Measurements from ENCODE around the gene GALNT2. TPM values are rescaled to one million over a fixed set of nuclear protein-coding genes. Genes with fewer than 3 reads are reported as not detected.

GALNT2 gene
- total and polyA plus RNA-seq, 2 experiments from 2014 or later, result 17.8 to 48.3 TPM

DNA sequence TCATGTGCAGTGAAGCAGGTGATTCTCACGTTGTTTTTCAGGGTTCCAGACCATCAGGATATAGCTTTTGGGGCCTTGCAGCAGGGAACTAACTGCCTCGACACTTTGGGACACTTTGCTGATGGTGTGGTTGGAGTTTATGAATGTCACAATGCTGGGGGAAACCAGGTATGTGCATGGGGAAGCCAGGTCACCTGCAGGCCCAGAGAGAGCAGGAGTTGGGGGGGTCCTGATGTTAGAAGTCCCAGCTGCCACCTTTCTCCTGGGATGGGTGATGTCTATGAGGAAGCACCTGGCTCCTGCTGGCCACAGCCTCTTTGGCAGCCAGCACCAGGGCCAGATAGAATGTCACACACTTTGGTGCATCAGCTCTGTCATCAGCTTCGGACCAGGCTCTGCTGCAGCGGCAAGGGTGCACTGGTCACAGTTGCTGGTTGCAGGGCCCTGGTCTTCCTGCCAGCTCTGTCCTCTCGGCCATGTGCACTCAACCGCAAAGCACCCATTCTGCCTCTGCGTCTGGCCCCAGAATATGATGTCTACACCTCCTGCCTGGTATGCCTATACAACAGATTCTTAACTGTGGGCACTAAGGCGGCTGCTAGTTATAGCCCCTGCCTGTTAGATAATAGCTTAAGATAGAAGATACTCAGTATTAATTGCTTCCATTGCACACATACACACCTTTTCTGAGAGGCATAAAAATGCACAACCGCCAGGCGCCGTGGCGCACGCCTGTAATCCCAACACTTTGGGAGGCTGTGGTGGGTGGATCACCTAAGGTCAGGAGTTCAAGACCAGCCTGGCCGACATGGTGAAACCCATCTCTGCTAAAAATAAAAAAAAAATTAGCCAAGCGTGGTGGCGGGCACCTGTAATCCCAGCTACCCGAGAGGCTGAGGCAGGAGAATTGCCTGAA is 198.4 kb downstream of the GALNT2 start:
- H3K9me3 Mint-ChIP-seq, result no peaks in the 10 kb centered on the region
- Histone ChIP-seq H3K27me3 (ENCODE audit: insufficient read depth) (no peaks in the 10 kb centered on the region), H3K79me2 (replicated peaks; ENCODE audit: insufficient read depth) (no peaks in the 10 kb centered on the region)

More for the DNA sequence above, 198.4 kb downstream of the GALNT2 start:
- H3K4me1 ChIP-seq (ENCODE audit: insufficient read depth), result peaks cover 2% of the 10 kb centered on the region; the same call in 1 of the 2 replicates
- peaks cover 7% of the 10 kb centered on the region for H3K27me3 Mint-ChIP-seq (ENCODE audit: insufficient read depth, low read depth, poor library complexity)
- DNase-seq (ENCODE audit: low spot score) (no peak), ATAC-seq (no peak)
- no peak overlapping the region for H3K27ac Mint-ChIP-seq
- H3K27ac ChIP-seq (ENCODE audit: low read depth), result no peak overlapping the region
- no peak for TF ChIP-seq ZNF331 (CRISPR knock-in tag; IDR thresholded peaks at IDR 0.05; ENCODE audit: low read depth)
- TF ChIP-seq, protein P1, sequence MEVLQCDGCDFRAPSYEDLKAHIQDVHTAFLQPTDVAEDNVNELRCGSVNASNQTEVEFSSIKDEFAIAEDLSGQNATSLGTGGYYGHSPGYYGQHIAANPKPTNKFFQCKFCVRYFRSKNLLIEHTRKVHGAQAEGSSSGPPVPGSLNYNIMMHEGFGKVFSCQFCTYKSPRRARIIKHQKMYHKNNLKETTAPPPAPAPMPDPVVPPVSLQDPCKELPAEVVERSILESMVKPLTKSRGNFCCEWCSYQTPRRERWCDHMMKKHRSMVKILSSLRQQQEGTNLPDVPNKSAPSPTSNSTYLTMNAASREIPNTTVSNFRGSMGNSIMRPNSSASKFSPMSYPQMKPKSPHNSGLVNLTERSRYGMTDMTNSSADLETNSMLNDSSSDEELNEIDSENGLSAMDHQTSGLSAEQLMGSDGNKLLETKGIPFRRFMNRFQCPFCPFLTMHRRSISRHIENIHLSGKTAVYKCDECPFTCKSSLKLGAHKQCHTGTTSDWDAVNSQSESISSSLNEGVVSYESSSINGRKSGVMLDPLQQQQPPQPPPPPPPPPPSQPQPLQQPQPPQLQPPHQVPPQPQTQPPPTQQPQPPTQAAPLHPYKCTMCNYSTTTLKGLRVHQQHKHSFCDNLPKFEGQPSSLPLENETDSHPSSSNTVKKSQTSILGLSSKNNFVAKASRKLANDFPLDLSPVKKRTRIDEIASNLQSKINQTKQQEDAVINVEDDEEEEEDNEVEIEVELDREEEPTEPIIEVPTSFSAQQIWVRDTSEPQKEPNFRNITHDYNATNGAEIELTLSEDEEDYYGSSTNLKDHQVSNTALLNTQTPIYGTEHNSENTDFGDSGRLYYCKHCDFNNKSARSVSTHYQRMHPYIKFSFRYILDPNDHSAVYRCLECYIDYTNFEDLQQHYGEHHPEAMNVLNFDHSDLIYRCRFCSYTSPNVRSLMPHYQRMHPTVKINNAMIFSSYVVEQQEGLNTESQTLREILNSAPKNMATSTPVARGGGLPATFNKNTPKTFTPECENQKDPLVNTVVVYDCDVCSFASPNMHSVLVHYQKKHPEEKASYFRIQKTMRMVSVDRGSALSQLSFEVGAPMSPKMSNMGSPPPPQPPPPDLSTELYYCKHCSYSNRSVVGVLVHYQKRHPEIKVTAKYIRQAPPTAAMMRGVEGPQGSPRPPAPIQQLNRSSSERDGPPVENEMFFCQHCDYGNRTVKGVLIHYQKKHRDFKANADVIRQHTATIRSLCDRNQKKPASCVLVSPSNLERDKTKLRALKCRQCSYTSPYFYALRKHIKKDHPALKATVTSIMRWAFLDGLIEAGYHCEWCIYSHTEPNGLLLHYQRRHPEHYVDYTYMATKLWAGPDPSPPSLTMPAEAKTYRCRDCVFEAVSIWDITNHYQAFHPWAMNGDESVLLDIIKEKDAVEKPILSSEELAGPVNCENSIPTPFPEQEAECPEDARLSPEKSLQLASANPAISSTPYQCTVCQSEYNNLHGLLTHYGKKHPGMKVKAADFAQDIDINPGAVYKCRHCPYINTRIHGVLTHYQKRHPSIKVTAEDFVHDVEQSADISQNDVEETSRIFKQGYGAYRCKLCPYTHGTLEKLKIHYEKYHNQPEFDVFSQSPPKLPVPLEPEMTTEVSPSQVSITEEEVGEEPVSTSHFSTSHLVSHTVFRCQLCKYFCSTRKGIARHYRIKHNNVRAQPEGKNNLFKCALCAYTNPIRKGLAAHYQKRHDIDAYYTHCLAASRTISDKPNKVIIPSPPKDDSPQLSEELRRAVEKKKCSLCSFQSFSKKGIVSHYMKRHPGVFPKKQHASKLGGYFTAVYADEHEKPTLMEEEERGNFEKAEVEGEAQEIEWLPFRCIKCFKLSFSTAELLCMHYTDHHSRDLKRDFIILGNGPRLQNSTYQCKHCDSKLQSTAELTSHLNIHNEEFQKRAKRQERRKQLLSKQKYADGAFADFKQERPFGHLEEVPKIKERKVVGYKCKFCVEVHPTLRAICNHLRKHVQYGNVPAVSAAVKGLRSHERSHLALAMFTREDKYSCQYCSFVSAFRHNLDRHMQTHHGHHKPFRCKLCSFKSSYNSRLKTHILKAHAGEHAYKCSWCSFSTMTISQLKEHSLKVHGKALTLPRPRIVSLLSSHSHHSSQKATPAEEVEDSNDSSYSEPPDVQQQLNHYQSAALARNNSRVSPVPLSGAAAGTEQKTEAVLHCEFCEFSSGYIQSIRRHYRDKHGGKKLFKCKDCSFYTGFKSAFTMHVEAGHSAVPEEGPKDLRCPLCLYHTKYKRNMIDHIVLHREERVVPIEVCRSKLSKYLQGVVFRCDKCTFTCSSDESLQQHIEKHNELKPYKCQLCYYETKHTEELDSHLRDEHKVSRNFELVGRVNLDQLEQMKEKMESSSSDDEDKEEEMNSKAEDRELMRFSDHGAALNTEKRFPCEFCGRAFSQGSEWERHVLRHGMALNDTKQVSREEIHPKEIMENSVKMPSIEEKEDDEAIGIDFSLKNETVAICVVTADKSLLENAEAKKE (CRISPR knock-in tag; IDR thresholded peaks at IDR 0.05), result no peak
- no peak for TF ChIP-seq EZH2 (IDR thresholded peaks at IDR 0.05; ENCODE audit: low read depth, unreplicated experiment)
- TF ChIP-seq, protein P2, sequence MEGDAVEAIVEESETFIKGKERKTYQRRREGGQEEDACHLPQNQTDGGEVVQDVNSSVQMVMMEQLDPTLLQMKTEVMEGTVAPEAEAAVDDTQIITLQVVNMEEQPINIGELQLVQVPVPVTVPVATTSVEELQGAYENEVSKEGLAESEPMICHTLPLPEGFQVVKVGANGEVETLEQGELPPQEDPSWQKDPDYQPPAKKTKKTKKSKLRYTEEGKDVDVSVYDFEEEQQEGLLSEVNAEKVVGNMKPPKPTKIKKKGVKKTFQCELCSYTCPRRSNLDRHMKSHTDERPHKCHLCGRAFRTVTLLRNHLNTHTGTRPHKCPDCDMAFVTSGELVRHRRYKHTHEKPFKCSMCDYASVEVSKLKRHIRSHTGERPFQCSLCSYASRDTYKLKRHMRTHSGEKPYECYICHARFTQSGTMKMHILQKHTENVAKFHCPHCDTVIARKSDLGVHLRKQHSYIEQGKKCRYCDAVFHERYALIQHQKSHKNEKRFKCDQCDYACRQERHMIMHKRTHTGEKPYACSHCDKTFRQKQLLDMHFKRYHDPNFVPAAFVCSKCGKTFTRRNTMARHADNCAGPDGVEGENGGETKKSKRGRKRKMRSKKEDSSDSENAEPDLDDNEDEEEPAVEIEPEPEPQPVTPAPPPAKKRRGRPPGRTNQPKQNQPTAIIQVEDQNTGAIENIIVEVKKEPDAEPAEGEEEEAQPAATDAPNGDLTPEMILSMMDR (conservative IDR thresholded peaks at IDR 0.05; ENCODE audit: low read depth in 2 of 2), result no peak
- TF ChIP-seq JUNB (IDR thresholded peaks at IDR 0.05; ENCODE audit: unreplicated experiment), result no peak
- TF ChIP-seq STAT1 (IDR thresholded peaks at IDR 0.05; ENCODE audit: unreplicated experiment), result no peak
- no peak for TF ChIP-seq ZNF114 (CRISPR knock-in tag; IDR thresholded peaks at IDR 0.05)
- no peak for TF ChIP-seq NANOG (IDR thresholded peaks at IDR 0.05; ENCODE audit: borderline replicate concordance)
- no peak for TF ChIP-seq EZH2phosphoT487 (IDR thresholded peaks at IDR 0.05; ENCODE audit: unreplicated experiment)
- no peak for TF ChIP-seq POLR2AphosphoS5 (IDR thresholded peaks at IDR 0.05; ENCODE audit: low read depth)
- TF ChIP-seq, protein P3, sequence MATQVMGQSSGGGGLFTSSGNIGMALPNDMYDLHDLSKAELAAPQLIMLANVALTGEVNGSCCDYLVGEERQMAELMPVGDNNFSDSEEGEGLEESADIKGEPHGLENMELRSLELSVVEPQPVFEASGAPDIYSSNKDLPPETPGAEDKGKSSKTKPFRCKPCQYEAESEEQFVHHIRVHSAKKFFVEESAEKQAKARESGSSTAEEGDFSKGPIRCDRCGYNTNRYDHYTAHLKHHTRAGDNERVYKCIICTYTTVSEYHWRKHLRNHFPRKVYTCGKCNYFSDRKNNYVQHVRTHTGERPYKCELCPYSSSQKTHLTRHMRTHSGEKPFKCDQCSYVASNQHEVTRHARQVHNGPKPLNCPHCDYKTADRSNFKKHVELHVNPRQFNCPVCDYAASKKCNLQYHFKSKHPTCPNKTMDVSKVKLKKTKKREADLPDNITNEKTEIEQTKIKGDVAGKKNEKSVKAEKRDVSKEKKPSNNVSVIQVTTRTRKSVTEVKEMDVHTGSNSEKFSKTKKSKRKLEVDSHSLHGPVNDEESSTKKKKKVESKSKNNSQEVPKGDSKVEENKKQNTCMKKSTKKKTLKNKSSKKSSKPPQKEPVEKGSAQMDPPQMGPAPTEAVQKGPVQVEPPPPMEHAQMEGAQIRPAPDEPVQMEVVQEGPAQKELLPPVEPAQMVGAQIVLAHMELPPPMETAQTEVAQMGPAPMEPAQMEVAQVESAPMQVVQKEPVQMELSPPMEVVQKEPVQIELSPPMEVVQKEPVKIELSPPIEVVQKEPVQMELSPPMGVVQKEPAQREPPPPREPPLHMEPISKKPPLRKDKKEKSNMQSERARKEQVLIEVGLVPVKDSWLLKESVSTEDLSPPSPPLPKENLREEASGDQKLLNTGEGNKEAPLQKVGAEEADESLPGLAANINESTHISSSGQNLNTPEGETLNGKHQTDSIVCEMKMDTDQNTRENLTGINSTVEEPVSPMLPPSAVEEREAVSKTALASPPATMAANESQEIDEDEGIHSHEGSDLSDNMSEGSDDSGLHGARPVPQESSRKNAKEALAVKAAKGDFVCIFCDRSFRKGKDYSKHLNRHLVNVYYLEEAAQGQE (IDR thresholded peaks at IDR 0.05; ENCODE audit: unreplicated experiment), result no peak
- TF ChIP-seq, protein P4, sequence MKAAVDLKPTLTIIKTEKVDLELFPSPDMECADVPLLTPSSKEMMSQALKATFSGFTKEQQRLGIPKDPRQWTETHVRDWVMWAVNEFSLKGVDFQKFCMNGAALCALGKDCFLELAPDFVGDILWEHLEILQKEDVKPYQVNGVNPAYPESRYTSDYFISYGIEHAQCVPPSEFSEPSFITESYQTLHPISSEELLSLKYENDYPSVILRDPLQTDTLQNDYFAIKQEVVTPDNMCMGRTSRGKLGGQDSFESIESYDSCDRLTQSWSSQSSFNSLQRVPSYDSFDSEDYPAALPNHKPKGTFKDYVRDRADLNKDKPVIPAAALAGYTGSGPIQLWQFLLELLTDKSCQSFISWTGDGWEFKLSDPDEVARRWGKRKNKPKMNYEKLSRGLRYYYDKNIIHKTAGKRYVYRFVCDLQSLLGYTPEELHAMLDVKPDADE (IDR thresholded peaks at IDR 0.05), result no peak
- H3K4me3 Mint-ChIP-seq, result no peak overlapping the region
- no peaks in the 10 kb centered on the region; the same call in 1 of the 2 replicates for H3K36me3 ChIP-seq (ENCODE audit: insufficient read depth)
- H3F3A ChIP-seq (replicated peaks; ENCODE audit: low read depth), result no peaks in the 10 kb centered on the region
- no peak overlapping the region for H2AFZ ChIP-seq
- peaks cover 27% of the 10 kb centered on the region for H3K36me3 Mint-ChIP-seq (ENCODE audit: low read depth)
- no peak overlapping the region for H3K4me3 ChIP-seq
- H3K9me2 ChIP-seq (ENCODE audit: insufficient read depth), result no peaks in the 10 kb centered on the region
- H3K4me2 ChIP-seq, result no peak overlapping the region
- peaks cover 11% of the 10 kb centered on the region for H3K4me1 Mint-ChIP-seq
- H4K20me1 ChIP-seq (replicated peaks; ENCODE audit: insufficient read depth), result no peaks in the 10 kb centered on the region

All from GM23338 (cell line).